ENCODE measurements around the gene RHOD.

Gene RHOD

DNA sequence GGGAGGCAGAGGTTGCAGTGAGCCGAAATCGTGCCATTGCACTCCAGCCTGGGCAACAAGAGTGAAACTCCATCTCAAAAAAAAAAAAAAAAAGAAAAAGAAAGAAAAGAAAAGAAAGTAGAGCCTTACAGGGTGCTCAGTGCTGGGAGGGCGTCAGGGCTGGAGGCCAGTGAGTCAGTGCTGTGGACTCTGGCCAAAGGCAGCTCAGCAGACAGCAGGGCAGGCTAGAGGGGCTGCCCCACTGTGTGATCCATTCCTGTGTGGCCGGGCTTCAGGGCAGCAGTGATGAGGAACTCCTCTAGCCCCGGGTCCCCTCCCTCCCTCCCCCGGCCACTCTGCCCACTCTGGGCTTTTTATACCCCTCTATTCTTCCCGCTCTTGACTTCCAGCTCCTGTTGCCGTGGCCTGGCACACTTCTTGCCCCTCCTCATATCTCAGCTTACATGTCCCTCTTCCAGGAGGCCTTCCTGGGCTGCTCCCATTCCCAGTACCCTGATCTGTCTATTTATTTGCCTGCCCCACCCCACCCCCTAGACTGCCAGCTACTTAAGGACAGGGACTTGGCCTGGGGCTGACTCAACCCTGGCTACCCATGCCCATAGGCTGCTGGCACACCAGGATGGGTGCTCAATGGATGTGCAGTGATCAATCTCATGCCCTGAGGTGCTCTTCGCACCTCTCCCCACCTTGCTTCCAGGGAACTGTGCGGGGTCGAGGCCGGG is 23.7 kb upstream of the RHOD start:
- peak; percentile 82 for DNase-seq

DNA sequence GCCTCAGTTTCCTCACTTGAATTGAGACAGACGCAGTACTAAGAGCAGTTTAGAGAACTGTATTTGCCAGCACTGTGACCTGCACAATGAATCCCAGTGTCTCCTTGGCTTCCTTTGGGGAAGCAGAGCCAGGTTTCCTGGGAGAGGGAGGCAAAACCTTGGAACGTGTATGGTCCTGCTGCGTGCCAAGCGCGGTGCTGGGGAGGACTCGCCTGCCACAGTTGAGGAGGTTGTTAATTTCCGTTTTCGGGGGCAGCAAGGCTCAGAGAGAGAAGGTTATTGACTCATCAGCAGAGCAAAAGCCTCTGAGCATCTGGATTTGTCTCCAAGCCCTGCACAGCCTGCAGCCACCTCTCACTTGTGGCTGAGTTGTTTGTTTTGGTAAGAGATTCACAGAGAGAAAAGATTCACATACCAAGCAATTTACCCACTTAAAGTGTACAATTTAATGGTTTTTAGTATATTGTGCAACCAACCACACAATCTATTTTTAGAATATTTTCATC is 22.9 kb upstream of the RHOD start:
- peak; percentile 98 for DNase-seq

GRCh38 chr11:67034350-67034749 is 22.3 kb upstream of the RHOD start:
- no peak for DNase-seq

DNA sequence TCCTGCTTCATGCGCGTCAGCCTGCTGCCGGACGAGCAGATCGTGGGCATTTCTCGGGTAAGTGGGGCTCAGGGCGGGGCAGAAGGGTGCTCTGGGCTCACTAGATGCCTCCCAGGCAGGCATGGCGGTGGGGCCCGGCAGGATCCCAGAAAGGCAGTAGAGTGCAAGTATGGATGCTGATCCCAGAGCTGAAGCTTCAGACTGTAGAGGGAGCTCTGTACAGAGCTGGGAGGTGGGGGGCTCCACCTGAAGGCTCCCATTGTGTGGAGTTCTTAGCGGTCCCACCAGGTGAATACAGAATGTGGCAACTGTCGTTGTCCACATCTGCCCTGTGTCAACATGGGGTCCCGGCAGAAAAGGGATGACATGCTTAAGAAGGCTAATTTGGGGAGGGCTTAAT is 16.5 kb upstream of the RHOD start:
- DNase-seq, result no peak

DNA sequence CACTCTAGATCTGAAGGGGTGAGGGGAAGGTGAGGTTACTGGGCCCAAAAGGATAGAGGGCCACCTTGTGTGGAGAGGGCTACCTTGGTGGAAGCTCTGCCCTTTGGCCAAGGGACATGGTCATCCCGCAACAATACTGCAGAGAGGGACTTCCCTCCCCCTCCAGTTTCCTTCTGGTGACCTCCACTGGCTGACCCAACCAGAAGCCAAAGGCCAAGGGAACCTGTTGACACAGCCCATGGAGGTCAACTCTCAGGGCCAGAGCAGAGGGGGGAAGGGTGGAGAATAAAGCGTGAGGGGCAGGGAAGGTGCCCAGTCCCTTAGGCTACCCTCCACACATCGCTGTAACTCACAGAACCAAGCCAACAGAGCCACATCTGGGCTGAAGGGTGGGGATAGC is 15.0 kb upstream of the RHOD start:
- DNase-seq, result no peak

GRCh38 chr11:67043572-67044349 is 12.9 kb upstream of the RHOD start:
- no peak for DNase-seq

DNA sequence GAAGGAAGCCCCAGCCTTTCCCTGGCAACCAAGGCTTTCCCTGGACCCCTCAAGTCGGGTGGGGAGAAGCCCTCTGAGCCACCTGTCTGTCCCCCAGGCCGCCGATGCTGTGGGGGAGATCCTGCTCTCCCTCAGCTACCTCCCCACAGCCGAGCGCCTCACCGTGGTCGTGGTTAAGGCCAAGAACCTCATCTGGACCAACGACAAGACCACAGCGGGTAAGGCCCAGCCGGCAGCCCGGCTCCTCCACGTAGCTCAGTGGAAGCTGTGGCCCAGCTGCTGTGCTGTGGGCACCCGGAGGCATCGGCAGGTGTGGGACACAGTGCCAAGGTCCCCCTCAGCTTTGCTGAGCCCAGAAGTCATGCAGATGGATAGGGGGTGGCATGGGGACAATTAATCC is 12.2 kb upstream of the RHOD start:
- no peak for DNase-seq

DNA sequence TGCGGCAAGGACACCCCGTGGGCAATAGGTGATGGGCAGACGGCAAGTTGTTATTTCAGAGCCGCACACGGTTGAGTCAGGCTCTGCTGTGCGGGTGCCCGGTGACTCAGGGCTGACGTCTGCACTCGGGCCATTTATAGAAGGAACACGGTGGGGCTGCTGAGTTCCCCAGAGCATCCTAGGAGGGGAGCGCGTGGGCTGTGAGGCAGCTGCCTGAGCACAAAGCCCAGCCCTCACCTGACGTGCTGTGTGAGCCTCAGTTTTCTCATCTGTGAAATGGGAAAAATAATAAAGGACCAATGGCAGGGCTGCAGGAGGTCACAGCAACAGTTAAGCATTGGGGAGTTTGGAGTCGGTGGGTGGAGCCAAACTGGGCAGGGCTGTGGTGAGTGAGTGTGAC is 11.3 kb upstream of the RHOD start:
- DNase-seq, result peak; percentile 77

DNA sequence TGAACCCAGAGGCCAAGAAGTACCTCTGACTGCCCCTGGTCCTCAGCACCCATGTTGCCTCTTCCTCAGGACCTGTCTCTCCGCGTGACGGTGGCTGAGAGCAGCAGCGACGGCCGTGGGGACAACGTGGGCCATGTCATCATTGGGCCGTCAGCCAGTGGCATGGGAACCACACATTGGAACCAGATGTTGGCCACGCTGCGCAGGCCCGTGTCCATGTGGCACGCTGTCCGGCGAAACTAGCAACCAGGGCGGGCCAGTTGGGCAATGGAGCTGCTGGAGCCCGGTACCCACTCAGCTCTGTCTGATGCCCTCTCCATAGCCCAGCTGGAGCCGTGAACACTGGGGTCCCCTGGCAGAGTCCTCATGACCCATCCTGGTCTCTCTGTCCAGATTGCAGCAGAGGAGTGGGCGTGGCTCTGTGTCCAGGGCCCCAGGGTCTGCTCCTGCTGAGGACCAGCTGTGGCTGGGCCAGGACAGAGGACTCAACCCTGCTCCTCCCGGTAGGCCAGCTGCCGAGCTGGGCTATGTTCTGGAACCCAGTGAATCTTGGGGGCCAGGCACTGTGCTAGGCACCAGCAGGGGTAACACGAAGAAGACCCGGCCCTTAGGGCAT is 8.0 kb upstream of the RHOD start:
- DNase-seq, result no peak

DNA sequence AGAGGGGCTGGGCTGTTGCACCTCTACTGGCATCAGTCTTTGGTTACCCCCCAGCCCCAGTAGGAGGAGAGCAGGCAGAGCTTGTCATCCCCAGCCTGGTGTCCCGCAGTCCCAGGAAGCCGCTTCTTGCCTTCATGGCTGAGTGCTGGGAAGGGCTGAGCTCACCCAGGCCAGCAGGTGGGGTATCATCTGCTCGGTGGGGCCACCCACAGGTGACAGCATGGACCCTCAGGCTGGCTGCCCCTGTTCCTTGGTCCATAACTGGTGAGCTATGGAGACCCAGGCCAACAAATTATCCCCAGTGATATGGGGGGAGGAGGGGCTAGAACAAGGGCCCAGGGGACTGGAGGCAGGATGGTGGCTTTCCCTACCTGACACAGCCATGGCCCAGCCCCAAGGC is 6.5 kb upstream of the RHOD start:
- no peak for DNase-seq

GRCh38 chr11:67051180-67051893 is 5.3 kb upstream of the RHOD start:
- no peak for DNase-seq

DNA sequence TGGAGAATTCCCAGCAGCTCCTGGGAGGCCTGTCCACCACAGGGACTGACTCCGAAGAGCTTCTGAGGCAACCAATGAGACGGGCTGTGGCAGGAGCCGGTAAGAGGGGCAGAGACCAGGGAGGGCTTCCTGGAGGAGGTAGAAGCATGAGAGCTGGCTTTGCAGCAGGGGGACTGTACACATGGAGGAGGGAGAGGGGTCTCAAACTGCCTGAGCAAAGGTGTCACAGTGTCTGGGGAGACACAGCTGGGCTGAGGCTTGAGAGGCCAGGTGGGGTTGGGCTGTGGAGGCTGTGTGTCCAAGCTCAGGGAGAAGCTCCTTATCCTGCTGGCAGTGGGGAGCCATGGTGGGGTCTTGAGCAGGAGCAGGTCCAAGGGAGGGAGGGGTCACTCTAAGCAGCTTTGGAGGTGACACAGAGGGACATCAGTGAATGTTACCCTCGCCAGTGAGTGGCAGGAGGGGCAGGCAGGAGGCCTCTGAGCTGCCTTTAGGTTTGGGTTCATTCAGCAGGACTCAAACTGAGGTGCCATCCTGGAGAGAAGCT is 4.6 kb upstream of the RHOD start:
- DNase-seq, result no peak

DNA sequence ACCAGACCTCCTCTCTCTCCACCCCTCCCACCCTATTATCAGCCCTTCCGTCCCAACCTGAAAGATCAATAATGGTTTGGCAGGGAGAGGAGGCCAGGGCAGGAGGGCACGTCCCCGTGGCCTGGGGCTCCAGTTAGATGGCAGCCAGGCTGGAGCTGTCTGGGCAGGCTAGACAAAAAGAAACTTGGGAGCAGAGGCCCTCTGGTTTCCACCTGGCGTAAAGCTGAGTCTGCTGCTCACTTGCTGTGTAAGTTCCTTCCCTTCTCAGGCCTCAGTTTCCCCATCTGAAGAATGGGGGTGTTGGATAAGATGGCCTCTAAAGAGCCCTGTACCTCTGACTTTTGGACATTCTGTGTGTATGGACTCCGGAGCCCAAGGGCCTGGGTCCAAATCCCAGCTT is 3.8 kb upstream of the RHOD start:
- DNase-seq, result no peak

DNA sequence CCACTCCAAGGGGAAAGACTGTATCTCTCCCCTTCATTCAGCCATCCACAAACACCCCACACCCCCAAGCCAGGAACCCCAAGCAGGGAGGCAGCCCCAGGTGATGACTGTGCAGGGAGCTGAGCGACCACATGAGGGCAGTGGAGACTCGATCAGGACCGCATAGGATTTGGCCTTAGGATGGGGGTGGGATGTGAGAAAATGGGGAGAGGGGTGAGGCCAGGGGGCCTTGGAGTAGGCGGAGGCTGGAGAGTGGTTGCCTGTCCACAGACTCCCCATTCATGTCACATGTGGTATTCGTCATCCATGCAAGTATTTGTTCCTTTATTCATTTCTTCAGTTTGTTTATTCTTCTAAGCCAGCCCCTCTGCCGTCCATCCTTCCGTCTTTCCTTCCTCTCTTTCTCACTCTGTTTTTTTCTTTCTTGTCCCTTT is 2.7 kb upstream of the RHOD start:
- DNase-seq, result peak; percentile 45

DNA sequence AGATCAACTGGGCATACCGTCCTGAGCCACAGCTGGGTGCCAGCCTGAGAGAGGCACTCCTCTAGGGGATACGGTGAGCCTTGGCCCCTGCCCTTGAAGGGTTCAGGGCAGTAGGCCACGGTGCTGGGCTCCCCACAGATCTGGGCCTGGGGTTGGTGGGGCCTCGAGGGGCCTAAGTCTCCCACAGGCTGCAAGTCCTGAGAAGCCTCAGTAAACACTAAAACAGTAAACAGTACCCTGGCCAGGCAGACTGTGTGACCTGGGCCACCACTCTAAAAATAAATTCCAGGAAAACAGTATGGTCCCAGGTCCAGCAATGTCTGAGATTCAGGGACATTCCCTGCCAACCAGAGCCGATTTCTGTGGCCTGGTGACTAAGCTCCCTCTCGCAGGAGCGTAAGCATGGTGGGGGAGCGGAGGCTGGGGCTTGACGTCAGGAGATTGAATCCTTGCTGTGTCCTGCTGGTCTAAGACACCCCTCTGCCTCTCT is 2.3 kb upstream of the RHOD start:
- DNase-seq, result peak; percentile 67

GRCh38 chr11:67054836-67055523 is 1.7 kb upstream of the RHOD start:
- DNase-seq, result peak; percentile 67

DNA sequence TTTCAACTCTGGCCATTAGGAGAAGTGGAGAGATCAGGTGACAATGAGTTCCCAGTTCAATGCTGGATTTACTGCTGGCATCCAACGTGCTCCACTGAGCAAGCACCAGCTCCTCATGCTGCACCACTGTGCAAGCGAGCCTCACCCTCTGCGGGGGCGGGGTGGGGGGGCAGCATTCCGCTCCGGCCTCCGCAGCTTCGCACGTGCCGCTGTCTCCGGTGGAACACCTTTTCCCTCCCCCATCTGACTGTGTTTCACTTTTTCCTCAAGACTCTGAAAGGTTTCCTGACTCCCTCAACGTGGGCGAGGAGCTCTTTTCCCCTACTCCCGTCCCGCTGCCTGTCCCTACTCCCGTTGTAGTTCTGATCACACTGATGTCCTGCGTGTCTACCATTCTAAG is 835 bp upstream of the RHOD start:
- no peak for DNase-seq

- DNase-seq, result no peak
Observed at GRCh38 chr11:67057205-67057672, 592 bp downstream of the RHOD start.

- DNase-seq, result no peak
Observed at GRCh38 chr11:67058506-67058905, 1.9 kb downstream of the RHOD start.

- DNase-seq, result no peak
Observed at GRCh38 chr11:67059671-67060070, 3.0 kb downstream of the RHOD start.

DNA sequence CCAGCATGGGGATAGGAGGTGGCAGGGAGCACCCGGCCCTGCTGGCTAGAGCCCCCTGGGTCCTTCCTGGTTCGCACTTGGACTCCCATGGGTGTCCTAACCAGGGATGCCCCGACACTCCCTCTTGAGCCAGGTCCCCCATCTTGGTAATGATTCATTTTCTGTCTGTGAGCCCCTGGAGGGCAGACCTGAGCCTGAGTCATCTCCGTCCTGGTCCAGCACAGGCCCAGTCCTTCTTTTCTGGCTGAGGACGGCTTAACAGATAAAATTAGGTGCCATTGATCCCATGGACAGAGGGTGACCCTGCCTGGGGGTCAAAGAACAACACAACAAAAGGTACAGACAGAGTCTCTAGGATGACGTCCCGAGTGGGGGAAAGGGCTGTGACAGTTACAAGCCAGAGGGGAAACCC is 3.5 kb downstream of the RHOD start:
- DNase-seq, result no peak

Data from fibroblast of skin of right quadriceps (primary cell).